ENCODE measurements around the gene CCDC141.

CCDC141 gene

GRCh38 chr2:178834086-178834485 lies 215.9 kb downstream of the CCDC141 start:
- H3K27me3 ChIP-seq (ENCODE audit: insufficient read depth, low read length, poor library complexity), result peaks cover 4% of the 10 kb centered on the region
- H3K9me3 ChIP-seq (ENCODE audit: insufficient read depth, low read length, severe bottlenecking), result no peaks in the 10 kb centered on the region
- no peak overlapping the region for H3K27ac ChIP-seq (ENCODE audit: low read length)
- no peaks in the 10 kb centered on the region for H3K36me3 ChIP-seq (ENCODE audit: insufficient read depth, low read length)
- H3K4me1 ChIP-seq (ENCODE audit: insufficient read depth, low read length), result no peaks in the 10 kb centered on the region
- H3K4me3 ChIP-seq (ENCODE audit: low read depth in 1 of 2, low read length in 2 of 2), result no peak overlapping the region
- H3K79me2 ChIP-seq (ENCODE audit: insufficient read depth, low read length), result no peaks in the 10 kb centered on the region
- H3K4me2 ChIP-seq (ENCODE audit: insufficient read depth, low read length), result no peak overlapping the region
- ATAC-seq (ENCODE audit: insufficient read depth, low read depth) (no peak), DNase-seq (no peak)
- H2AFZ ChIP-seq (ENCODE audit: low read depth, low read length), result no peak overlapping the region
- TF ChIP-seq EZH2 (IDR thresholded peaks at IDR 0.05; ENCODE audit: borderline replicate concordance, low read depth, low read length, severe bottlenecking), result no peak
- no peak for TF ChIP-seq CTCF (IDR thresholded peaks at IDR 0.05; ENCODE audit: borderline replicate concordance, extremely low read depth, low read length, poor library complexity, severe bottlenecking)
- no peak overlapping the region for H3K9ac ChIP-seq (ENCODE audit: low read depth, low read length)
- H4K20me1 ChIP-seq (ENCODE audit: insufficient read depth, low read length), result no peaks in the 10 kb centered on the region

- no peak overlapping the region for H3K9ac ChIP-seq (ENCODE audit: low read depth, low read length)
- no peak overlapping the region for H3K27ac ChIP-seq (ENCODE audit: low read length)
- no peak for DNase-seq
- H4K20me1 ChIP-seq (ENCODE audit: insufficient read depth, low read length), result no peaks in the 10 kb centered on the region
- H3K4me3 ChIP-seq (ENCODE audit: low read depth in 1 of 2, low read length in 2 of 2), result no peak overlapping the region
- no peaks in the 10 kb centered on the region for H3K36me3 ChIP-seq (ENCODE audit: insufficient read depth, low read length)
- no peaks in the 10 kb centered on the region for H3K4me1 ChIP-seq (ENCODE audit: insufficient read depth, low read length)
- H3K9me3 ChIP-seq (ENCODE audit: insufficient read depth, low read length, severe bottlenecking), result no peaks in the 10 kb centered on the region
- no peak overlapping the region for H2AFZ ChIP-seq (ENCODE audit: low read depth, low read length)
- no peak for TF ChIP-seq CTCF (IDR thresholded peaks at IDR 0.05; ENCODE audit: borderline replicate concordance, extremely low read depth, low read length, poor library complexity, severe bottlenecking)
- no peak for TF ChIP-seq EZH2 (IDR thresholded peaks at IDR 0.05; ENCODE audit: borderline replicate concordance, low read depth, low read length, severe bottlenecking)
- peaks cover under 1% of the 10 kb centered on the region for H3K27me3 ChIP-seq (ENCODE audit: insufficient read depth, low read length, poor library complexity)
- no peak for ATAC-seq (ENCODE audit: insufficient read depth, low read depth)
- no peak overlapping the region for H3K4me2 ChIP-seq (ENCODE audit: insufficient read depth, low read length)
- H3K79me2 ChIP-seq (ENCODE audit: insufficient read depth, low read length), result no peaks in the 10 kb centered on the region
Observed at GRCh38 chr2:178833382-178833781, 216.6 kb downstream of the CCDC141 start.

GRCh38 chr2:178830451-178830850 lies 219.5 kb downstream of the CCDC141 start:
- ATAC-seq (ENCODE audit: insufficient read depth, low read depth) (no peak), DNase-seq (no peak)
- no peak overlapping the region for H2AFZ ChIP-seq (ENCODE audit: low read depth, low read length)
- no peak overlapping the region for H3K4me3 ChIP-seq (ENCODE audit: low read depth in 1 of 2, low read length in 2 of 2)
- no peaks in the 10 kb centered on the region for H3K79me2 ChIP-seq (ENCODE audit: insufficient read depth, low read length)
- TF ChIP-seq EZH2 (IDR thresholded peaks at IDR 0.05; ENCODE audit: borderline replicate concordance, low read depth, low read length, severe bottlenecking), result no peak
- TF ChIP-seq CTCF (IDR thresholded peaks at IDR 0.05; ENCODE audit: borderline replicate concordance, extremely low read depth, low read length, poor library complexity, severe bottlenecking), result no peak
- no peaks in the 10 kb centered on the region for H3K27me3 ChIP-seq (ENCODE audit: insufficient read depth, low read length, poor library complexity)
- H3K9me3 ChIP-seq (ENCODE audit: insufficient read depth, low read length, severe bottlenecking), result no peaks in the 10 kb centered on the region
- no peak overlapping the region for H3K4me2 ChIP-seq (ENCODE audit: insufficient read depth, low read length)
- no peak overlapping the region for H3K9ac ChIP-seq (ENCODE audit: low read depth, low read length)
- no peak overlapping the region for H3K27ac ChIP-seq (ENCODE audit: low read length)
- H3K4me1 ChIP-seq (ENCODE audit: insufficient read depth, low read length), result no peaks in the 10 kb centered on the region
- H3K36me3 ChIP-seq (ENCODE audit: insufficient read depth, low read length), result no peaks in the 10 kb centered on the region
- no peaks in the 10 kb centered on the region for H4K20me1 ChIP-seq (ENCODE audit: insufficient read depth, low read length)

- Histone ChIP-seq H3K27me3 (ENCODE audit: insufficient read depth, low read length, poor library complexity) (no peaks in the 10 kb centered on the region), H3K9ac (ENCODE audit: low read depth, low read length) (no peak overlapping the region), H3K79me2 (ENCODE audit: insufficient read depth, low read length) (no peaks in the 10 kb centered on the region), H3K4me2 (ENCODE audit: insufficient read depth, low read length) (no peak overlapping the region), H2AFZ (ENCODE audit: low read depth, low read length) (no peak overlapping the region), H3K36me3 (ENCODE audit: insufficient read depth, low read length) (no peaks in the 10 kb centered on the region), H3K9me3 (ENCODE audit: insufficient read depth, low read length, severe bottlenecking) (no peaks in the 10 kb centered on the region), H3K4me1 (ENCODE audit: insufficient read depth, low read length) (no peaks in the 10 kb centered on the region), H3K4me3 (ENCODE audit: low read depth in 1 of 2, low read length in 2 of 2) (no peak overlapping the region), H3K27ac (ENCODE audit: low read length) (no peak overlapping the region), H4K20me1 (ENCODE audit: insufficient read depth, low read length) (no peaks in the 10 kb centered on the region)
- no peak for TF ChIP-seq CTCF (IDR thresholded peaks at IDR 0.05; ENCODE audit: borderline replicate concordance, extremely low read depth, low read length, poor library complexity, severe bottlenecking)
- no peak for TF ChIP-seq EZH2 (IDR thresholded peaks at IDR 0.05; ENCODE audit: borderline replicate concordance, low read depth, low read length, severe bottlenecking)
- no peak for DNase-seq
- no peak for ATAC-seq (ENCODE audit: insufficient read depth, low read depth)
Observed at GRCh38 chr2:178829981-178830380, 220.0 kb downstream of the CCDC141 start.
